Suprapubic skin (tissue), 4 donors: Measurements from ENCODE around the gene GALNT2. TPM values are rescaled to one million over a fixed set of nuclear protein-coding genes. Genes with fewer than 3 reads are reported as not detected.

Experiments used
- DNase-seq, 2 donors: peaks; one replicate each; pipeline ENCODE4 v3.0.0-alpha.2; 2019; ENCODE audit warnings: low spot score in 2 of 2
- H3K27ac ChIP-seq: fragments of 200-600 bp; sonication (generic); one replicate; pipeline ENCODE4 v1.5.1; 2019
- H3K27me3 ChIP-seq: fragments of 200-600 bp; sonication (generic); one replicate; pipeline ENCODE4 v1.5.1; 2019
- H3K36me3 ChIP-seq: fragments of 200-600 bp; sonication (generic); one replicate; pipeline ENCODE4 v1.5.1; 2019
- H3K4me1 ChIP-seq: fragments of 200-600 bp; sonication (generic); one replicate; pipeline ENCODE4 v1.5.1; 2019
- H3K4me3 ChIP-seq: fragments of 200-600 bp; sonication (generic); one replicate; pipeline ENCODE4 v1.5.1; 2019; ENCODE audit warnings: mild to moderate bottlenecking
- H3K9me3 ChIP-seq: fragments of 200-600 bp; sonication (generic); one replicate; pipeline ENCODE4 v1.5.1; 2019
- CTCF ChIP-seq, 2 donors: fragments of 200-600 bp in 1 of 2; fragments of 450-650 bp in 1 of 2; sonication (generic) in 1 of 2; IDR thresholded peaks; one replicate each; pipeline ENCODE4 v1.5.1; 2016 to 2019; ENCODE audit warnings: antibody characterized with exemption in 2 of 2, mild to moderate bottlenecking in 1 of 2, moderate library complexity in 1 of 2
- EP300 ChIP-seq: sonication (generic); formaldehyde crosslinking; IDR thresholded peaks from one replicate; pipeline ENCODE4 v1.6.1; 2017; ENCODE audit warnings: antibody characterized with exemption
- POLR2A ChIP-seq, 2 donors: fragments of 450-650 bp; IDR thresholded peaks; one replicate each; pipeline ENCODE4 v1.6.1; 2017; ENCODE audit warnings: antibody characterized with exemption in 2 of 2, mild to moderate bottlenecking in 2 of 2, moderate library complexity in 2 of 2
- POLR2AphosphoS5 ChIP-seq, 3 donors: sonication (generic); formaldehyde crosslinking; IDR thresholded peaks; one replicate each; pipeline ENCODE4 v1.6.1; 2017; ENCODE audit warnings: antibody characterized with exemption in 3 of 3
- WGBS: methylation state at CpG from one replicate; pipeline ENCODE4 v1.1.5; 2018; 5-methylcytosine and 5-hydroxymethylcytosine counted together
- total RNA-seq, 4 donors: library from RNA; depleted of rRNA; stranded (reverse); fragments of >200 nt; gene quantifications; one replicate each; pipeline ENCODE4 v1.1.0, GENCODE V29; 2016

GALNT2 gene
- total RNA-seq, 4 donors from 2014 or later, result 24.1 to 40.2 (median 36.4) TPM

- Histone ChIP-seq H3K27me3 (no peaks in the 10 kb centered on the region), H3K4me1 (no peaks in the 10 kb centered on the region), H3K9me3 (no peaks in the 10 kb centered on the region), H3K27ac (no peak overlapping the region), H3K4me3 (no peak overlapping the region), H3K36me3 (no peaks in the 10 kb centered on the region)
- DNase-seq, result peak in 1 of 2 donors; percentile 22
- TF ChIP-seq POLR2AphosphoS5 (IDR thresholded peaks at IDR 0.05) (no peak), CTCF (IDR thresholded peaks at IDR 0.05) (no peak), POLR2A (IDR thresholded peaks at IDR 0.05) (no peak), EP300 (no peak)
- WGBS, result 83% methylated on average over 6 of the region's 9 CpGs
Measured at GRCh38 chr1:230323686-230324085, 256.6 kb downstream of the GALNT2 start.

DNA sequence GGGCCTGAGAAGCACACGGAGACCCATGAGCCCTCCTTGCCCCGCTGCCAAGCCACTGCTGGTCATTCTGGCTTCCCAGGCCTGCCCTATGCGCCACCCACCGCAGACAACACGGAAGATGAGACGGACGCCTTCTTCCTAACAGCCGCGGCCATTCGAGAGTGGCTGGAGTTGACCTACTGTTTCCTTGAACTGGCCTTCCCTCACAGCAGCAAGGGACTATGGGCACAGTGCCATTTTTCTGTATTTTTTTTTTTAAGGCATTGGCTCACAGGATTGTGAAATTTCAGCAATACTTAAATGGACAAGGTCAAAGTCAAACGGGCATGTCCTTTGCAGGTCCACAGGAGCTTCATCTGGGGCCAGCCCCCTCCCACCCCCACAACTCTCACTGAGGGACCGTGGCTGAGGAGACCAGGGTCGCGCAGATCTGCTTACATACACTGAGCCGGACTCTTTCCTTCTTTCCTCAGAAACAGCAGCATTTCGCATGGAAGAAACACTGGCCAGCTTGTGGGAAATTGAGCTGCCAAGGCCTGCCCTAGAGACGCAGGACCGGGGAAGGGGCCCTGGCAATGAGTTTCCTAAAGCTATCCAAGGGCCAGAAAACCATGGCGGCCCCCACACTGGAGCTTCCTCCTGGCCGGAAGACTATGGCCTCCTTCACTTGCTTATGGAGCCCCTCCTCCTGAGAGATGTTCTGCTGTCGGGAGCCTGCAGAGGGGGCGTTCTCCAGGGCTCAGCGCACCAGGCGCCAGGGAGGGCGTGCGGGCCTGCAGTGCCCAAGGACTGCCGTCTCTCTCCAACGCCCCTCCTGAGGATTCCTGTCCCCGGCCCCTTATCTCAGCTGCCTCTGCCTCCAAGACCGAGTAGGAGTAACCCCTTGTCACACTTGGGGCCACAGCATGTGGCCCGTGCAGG is 260.2 kb downstream of the GALNT2 start:
- no peaks in the 10 kb centered on the region for H3K36me3 ChIP-seq
- TF ChIP-seq POLR2A (IDR thresholded peaks at IDR 0.05) (no peak), POLR2AphosphoS5 (IDR thresholded peaks at IDR 0.05) (no peak)
- no peak overlapping the region for H3K27ac ChIP-seq
- no peaks in the 10 kb centered on the region for H3K4me1 ChIP-seq
- no peak overlapping the region for H3K4me3 ChIP-seq
- 90% methylated on average over 21 of the region's 31 CpGs for WGBS
- no peaks in the 10 kb centered on the region for H3K27me3 ChIP-seq
- DNase-seq, result peak in 1 of 2 donors; percentile 48
- no peaks in the 10 kb centered on the region for H3K9me3 ChIP-seq

- TF ChIP-seq POLR2A (IDR thresholded peaks at IDR 0.05), result no peak
- no peak for TF ChIP-seq POLR2AphosphoS5 (IDR thresholded peaks at IDR 0.05)
- TF ChIP-seq EP300, result no peak
- TF ChIP-seq CTCF (IDR thresholded peaks at IDR 0.05), result no peak
- H3K27ac ChIP-seq, result no peak overlapping the region
- H3K9me3 ChIP-seq, result no peaks in the 10 kb centered on the region
- DNase-seq, result peak in 1 of 2 donors; percentile 17
- H3K4me1 ChIP-seq, result no peaks in the 10 kb centered on the region
- WGBS, result 91% methylated on average over 9 of the region's 9 CpGs
- H3K36me3 ChIP-seq, result no peaks in the 10 kb centered on the region
- H3K4me3 ChIP-seq, result no peak overlapping the region
- peaks cover 5% of the 10 kb centered on the region for H3K27me3 ChIP-seq
Measured at GRCh38 chr1:230327892-230328284, 260.9 kb downstream of the GALNT2 start.

DNA sequence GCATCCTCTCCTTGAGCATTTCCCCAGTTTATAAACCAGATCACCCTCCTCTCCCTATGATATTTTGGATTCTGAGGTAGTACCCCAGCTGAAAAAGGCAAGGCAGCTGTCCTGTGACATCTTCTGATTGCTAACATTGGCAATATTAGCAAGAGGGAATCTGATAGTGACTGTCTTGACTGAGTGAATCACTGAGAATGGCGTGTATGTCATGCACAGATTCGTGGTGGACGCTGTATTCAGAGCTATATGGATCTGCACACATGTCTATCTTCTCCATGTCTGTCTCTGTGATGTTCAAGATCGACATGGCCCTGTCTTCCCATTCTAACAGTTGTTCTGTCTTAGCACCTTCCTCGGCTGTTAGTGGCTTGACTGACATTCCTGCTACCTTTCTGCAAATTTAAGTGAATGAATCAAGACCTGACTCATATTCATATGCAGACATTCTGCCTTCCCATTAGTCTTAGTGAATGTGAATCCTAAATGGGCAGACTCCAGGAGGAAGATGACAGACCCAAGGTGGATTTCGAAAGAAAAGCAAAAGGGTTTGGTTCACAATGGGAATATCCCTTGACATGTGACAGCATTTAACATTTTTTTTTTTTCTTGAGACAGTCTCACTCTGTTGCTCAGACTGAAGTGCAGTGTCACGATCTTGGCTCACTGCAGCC is 261.4 kb downstream of the GALNT2 start:
- DNase-seq, result no peak
- H3K36me3 ChIP-seq, result no peaks in the 10 kb centered on the region
- no peaks in the 10 kb centered on the region for H3K9me3 ChIP-seq
- H3K27ac ChIP-seq, result no peak overlapping the region
- no peaks in the 10 kb centered on the region for H3K4me1 ChIP-seq
- H3K4me3 ChIP-seq, result no peak overlapping the region
- TF ChIP-seq POLR2AphosphoS5 (IDR thresholded peaks at IDR 0.05), result no peak
- no peak for TF ChIP-seq POLR2A (IDR thresholded peaks at IDR 0.05)
- no peak for TF ChIP-seq CTCF (IDR thresholded peaks at IDR 0.05)
- no peak for TF ChIP-seq EP300
- WGBS, result 88% methylated on average over 7 of the region's 7 CpGs
- peaks cover 9% of the 10 kb centered on the region for H3K27me3 ChIP-seq

DNA sequence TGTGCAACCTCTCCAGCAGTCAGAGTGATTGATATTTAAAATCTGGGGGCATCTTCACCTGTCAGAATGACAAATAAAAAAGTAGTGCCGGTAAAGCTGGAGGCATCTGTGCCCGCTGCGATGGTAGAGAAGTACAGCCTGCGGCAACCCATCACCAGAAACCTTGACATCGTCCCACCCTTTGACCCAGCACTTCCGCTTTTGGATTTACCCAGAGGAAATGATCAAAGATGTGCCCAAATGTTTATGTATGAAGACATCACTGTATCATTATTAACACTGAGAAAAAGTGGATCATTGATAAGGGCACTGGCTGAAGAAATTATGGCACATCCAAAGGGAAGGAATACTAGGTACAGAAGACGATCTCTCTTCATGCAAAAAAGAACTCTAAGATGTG is 263.1 kb downstream of the GALNT2 start:
- DNase-seq, result no peak
- no peak overlapping the region for H3K4me3 ChIP-seq
- no peaks in the 10 kb centered on the region for H3K4me1 ChIP-seq
- peaks cover 9% of the 10 kb centered on the region for H3K27me3 ChIP-seq
- 82% methylated on average over 7 of the region's 7 CpGs for WGBS
- H3K27ac ChIP-seq, result no peak overlapping the region
- no peaks in the 10 kb centered on the region for H3K9me3 ChIP-seq
- no peak for TF ChIP-seq POLR2AphosphoS5 (IDR thresholded peaks at IDR 0.05)
- no peak for TF ChIP-seq POLR2A (IDR thresholded peaks at IDR 0.05)
- no peak for TF ChIP-seq CTCF (IDR thresholded peaks at IDR 0.05)
- no peak for TF ChIP-seq EP300
- H3K36me3 ChIP-seq, result no peaks in the 10 kb centered on the region
